ENCODE data around the gene ASRGL1.

Gene ASRGL1

DNA sequence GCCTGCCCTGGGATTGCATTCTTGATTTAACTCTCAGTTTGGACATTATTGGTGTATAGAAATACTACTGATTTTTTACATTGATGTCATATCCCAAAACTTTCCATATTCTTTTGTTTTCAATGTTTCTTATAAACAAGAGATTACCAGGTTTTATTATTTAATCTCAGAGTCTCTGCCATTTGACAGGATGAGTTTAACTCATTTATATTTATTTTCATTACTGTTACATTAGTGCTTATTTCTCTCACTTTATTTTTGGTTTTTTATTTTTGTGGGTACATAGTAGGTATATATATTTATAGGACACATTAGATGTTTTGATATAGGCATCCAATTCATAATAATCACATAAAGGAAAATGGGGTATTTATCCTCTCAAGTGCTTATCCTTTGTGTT lies 29.3 kb upstream of the ASRGL1 start:
- TF ChIP-seq SIN3A (IDR thresholded peaks at IDR 0.05; ENCODE audit: borderline replicate concordance, insufficient read depth, low read length) (no peak), POLR2AphosphoS5 (IDR thresholded peaks at IDR 0.05; ENCODE audit: low read depth, low read length) (no peak), TAF1 (IDR thresholded peaks at IDR 0.05; ENCODE audit: borderline replicate concordance, insufficient read depth, low read length) (no peak), FOXP2 (optimal IDR thresholded peaks at IDR 0.05; ENCODE audit: borderline replicate concordance, extremely low read depth, extremely low read length, insufficient read depth) (no peak)

GRCh38 chr11:62309991-62310390 lies 27.3 kb upstream of the ASRGL1 start:
- TF ChIP-seq REST (IDR thresholded peaks at IDR 0.05; ENCODE audit: insufficient read depth in 1 of 2, low read depth in 2 of 2, low read length in 2 of 2): no peak
- no peak for TF ChIP-seq FOXP2 (optimal IDR thresholded peaks at IDR 0.05; ENCODE audit: borderline replicate concordance, extremely low read depth, extremely low read length, insufficient read depth)
- no peak for TF ChIP-seq POLR2AphosphoS5 (IDR thresholded peaks at IDR 0.05; ENCODE audit: low read depth, low read length)
- TF ChIP-seq SIN3A (IDR thresholded peaks at IDR 0.05; ENCODE audit: borderline replicate concordance, insufficient read depth, low read length): no peak
- no peak for TF ChIP-seq TAF1 (IDR thresholded peaks at IDR 0.05; ENCODE audit: borderline replicate concordance, insufficient read depth, low read length)

- TF ChIP-seq TAF1 (IDR thresholded peaks at IDR 0.05; ENCODE audit: borderline replicate concordance, insufficient read depth, low read length): no peak
- no peak for TF ChIP-seq POLR2AphosphoS5 (IDR thresholded peaks at IDR 0.05; ENCODE audit: low read depth, low read length)
- no peak for TF ChIP-seq REST (IDR thresholded peaks at IDR 0.05; ENCODE audit: insufficient read depth in 1 of 2, low read depth in 2 of 2, low read length in 2 of 2)
- no peak for TF ChIP-seq FOXP2 (optimal IDR thresholded peaks at IDR 0.05; ENCODE audit: borderline replicate concordance, extremely low read depth, extremely low read length, insufficient read depth)
- no peak for TF ChIP-seq SIN3A (IDR thresholded peaks at IDR 0.05; ENCODE audit: borderline replicate concordance, insufficient read depth, low read length)
Measured at GRCh38 chr11:62315431-62315830, 21.8 kb upstream of the ASRGL1 start.

DNA sequence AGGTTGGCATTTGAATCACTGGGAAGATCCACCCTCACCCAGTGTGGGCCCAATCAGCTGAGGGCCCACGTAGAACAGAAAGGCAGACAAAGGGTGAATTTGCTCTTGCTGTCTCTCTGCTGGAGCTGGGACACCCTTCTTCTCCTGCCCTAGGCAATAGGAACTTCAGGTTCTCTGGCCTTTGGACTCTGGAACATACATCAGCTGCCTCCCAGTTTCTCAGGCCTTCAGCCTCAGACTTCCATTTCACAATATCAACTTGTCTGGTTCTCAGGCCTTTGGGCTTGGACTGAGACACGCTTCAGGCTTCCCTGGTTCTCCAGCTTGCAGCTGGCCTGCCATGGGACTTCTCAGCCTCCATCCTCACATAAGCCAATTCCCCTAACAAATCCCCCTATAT lies 14.7 kb upstream of the ASRGL1 start:
- TF ChIP-seq POLR2AphosphoS5 (IDR thresholded peaks at IDR 0.05; ENCODE audit: low read depth, low read length): no peak
- TF ChIP-seq SIN3A (IDR thresholded peaks at IDR 0.05; ENCODE audit: borderline replicate concordance, insufficient read depth, low read length): no peak
- TF ChIP-seq TAF1 (IDR thresholded peaks at IDR 0.05; ENCODE audit: borderline replicate concordance, insufficient read depth, low read length): no peak
- no peak for TF ChIP-seq FOXP2 (optimal IDR thresholded peaks at IDR 0.05; ENCODE audit: borderline replicate concordance, extremely low read depth, extremely low read length, insufficient read depth)
- no peak for TF ChIP-seq REST (IDR thresholded peaks at IDR 0.05; ENCODE audit: insufficient read depth in 1 of 2, low read depth in 2 of 2, low read length in 2 of 2)

- no peak for TF ChIP-seq FOXP2 (optimal IDR thresholded peaks at IDR 0.05; ENCODE audit: borderline replicate concordance, extremely low read depth, extremely low read length, insufficient read depth)
Measured at GRCh38 chr11:62324731-62325556, 12.3 kb upstream of the ASRGL1 start.

DNA sequence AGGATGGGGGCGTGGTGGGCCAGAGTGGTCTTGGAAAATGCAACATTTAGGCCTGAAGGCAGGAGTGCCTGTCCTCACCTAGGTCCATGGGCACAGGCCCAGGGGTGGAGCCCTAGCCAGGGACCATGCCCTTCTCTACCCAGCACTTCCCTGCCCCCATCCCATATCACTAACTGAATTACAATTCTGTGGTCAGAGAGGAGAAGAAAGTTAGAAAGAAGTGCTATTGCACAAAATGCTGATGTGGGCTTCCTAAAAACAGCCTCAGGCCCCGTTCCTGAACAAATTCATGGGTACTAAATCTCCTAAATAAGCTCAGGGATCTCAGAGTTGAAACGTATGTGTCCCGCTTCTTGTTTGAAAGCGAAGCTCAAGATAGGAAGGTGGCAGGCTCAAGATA lies 3.5 kb upstream of the ASRGL1 start:
- TF ChIP-seq SIN3A (IDR thresholded peaks at IDR 0.05; ENCODE audit: borderline replicate concordance, insufficient read depth, low read length): no peak
- TF ChIP-seq POLR2AphosphoS5 (IDR thresholded peaks at IDR 0.05; ENCODE audit: low read depth, low read length): no peak
- TF ChIP-seq REST (IDR thresholded peaks at IDR 0.05; ENCODE audit: insufficient read depth in 1 of 2, low read depth in 2 of 2, low read length in 2 of 2): no peak
- TF ChIP-seq FOXP2 (optimal IDR thresholded peaks at IDR 0.05; ENCODE audit: borderline replicate concordance, extremely low read depth, extremely low read length, insufficient read depth): no peak
- no peak for TF ChIP-seq TAF1 (IDR thresholded peaks at IDR 0.05; ENCODE audit: borderline replicate concordance, insufficient read depth, low read length)

All from PFSK-1 (cell line).